ENCODE measurements around the gene CIC. TPM values are rescaled to one million over a fixed set of nuclear protein-coding genes. Genes with fewer than 3 reads are reported as not detected.
A peak's percentile ranks its signal among the peaks of the same experiment; 100 is the strongest.

Gene CIC
- total and polyA plus RNA-seq, 2 donors from 2014 or later: 18.8 to 90.9 TPM

DNA sequence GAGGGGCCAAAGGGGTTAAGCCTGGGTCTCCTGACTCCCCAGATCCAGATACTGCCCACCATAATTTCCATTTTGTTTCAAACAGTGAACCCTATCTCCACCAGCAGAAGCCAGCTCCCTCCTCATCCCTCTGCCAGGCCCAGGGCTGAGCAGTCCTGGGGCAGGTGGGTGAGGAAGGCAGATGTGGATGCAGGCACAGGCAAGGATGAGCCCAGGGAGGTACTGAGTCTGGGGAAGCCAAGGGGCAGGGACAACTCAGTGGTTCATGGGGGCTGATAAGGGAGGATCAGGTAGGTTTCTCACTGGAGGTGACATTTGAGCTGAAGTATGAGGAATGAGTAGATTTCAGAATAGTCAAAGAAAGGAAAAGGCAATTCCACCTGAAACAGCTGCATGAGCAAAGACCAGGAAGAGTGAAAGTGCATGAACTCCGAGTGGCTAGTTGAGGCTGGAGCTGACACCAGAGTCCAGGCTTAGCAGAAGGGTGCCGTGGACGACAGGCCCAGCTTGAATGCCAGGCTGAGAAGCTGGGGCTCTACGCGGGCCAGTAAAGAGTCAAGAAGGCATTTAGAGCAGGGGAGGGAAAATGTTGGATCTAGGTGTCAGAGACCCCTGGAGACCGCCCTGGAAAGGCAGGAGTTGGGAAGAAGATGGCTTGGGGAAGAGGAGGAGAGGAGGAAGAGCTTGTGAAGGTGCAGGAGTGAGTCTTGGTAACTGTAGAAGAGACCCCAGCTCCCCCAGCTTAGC is 10.3 kb downstream of the CIC start:
- peak overlapping the region in 2 of 3 donors; percentile 27 to 41 for H3K9ac ChIP-seq (ENCODE audit: low read length in 3 of 3)
- H3K27ac ChIP-seq (ENCODE audit: low read depth in 2 of 2, low read length in 2 of 2): peak overlapping the region; percentile 83 to 95
- H3K4me1 ChIP-seq (ENCODE audit: control insufficient read depth in 2 of 3, insufficient read depth in 2 of 3, low read depth in 1 of 3, low read length in 3 of 3): peaks cover 6 to 42% (median 33%) of the 10 kb centered on the region in 3 donors
- peak in 1 of 5 donors; percentile 56 for DNase-seq
- H3K27me3 ChIP-seq (ENCODE audit: control insufficient read depth, insufficient read depth, low read length): no peaks in the 10 kb centered on the region
- H3K9me3 ChIP-seq (ENCODE audit: control insufficient read depth in 2 of 3, insufficient read depth in 1 of 3, low read length in 3 of 3): no peaks in the 10 kb centered on the region
- TF ChIP-seq, protein P1, sequence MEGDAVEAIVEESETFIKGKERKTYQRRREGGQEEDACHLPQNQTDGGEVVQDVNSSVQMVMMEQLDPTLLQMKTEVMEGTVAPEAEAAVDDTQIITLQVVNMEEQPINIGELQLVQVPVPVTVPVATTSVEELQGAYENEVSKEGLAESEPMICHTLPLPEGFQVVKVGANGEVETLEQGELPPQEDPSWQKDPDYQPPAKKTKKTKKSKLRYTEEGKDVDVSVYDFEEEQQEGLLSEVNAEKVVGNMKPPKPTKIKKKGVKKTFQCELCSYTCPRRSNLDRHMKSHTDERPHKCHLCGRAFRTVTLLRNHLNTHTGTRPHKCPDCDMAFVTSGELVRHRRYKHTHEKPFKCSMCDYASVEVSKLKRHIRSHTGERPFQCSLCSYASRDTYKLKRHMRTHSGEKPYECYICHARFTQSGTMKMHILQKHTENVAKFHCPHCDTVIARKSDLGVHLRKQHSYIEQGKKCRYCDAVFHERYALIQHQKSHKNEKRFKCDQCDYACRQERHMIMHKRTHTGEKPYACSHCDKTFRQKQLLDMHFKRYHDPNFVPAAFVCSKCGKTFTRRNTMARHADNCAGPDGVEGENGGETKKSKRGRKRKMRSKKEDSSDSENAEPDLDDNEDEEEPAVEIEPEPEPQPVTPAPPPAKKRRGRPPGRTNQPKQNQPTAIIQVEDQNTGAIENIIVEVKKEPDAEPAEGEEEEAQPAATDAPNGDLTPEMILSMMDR (IDR thresholded peaks at IDR 0.05; ENCODE audit: borderline replicate concordance, extremely low read depth, insufficient read depth): no peak
- no peak for FAIRE-seq
- intact Hi-C loops (cut with DNase I): no loop called here
- H3K4me3 ChIP-seq (ENCODE audit: low read length in 3 of 3): peak overlapping the region; percentile 38 to 80 (median 60)
- peaks cover 0 to 9% (median 3%) of the 10 kb centered on the region in 3 donors for H3K36me3 ChIP-seq (ENCODE audit: control insufficient read depth in 2 of 3, insufficient read depth in 3 of 3, low read length in 3 of 3)

DNA sequence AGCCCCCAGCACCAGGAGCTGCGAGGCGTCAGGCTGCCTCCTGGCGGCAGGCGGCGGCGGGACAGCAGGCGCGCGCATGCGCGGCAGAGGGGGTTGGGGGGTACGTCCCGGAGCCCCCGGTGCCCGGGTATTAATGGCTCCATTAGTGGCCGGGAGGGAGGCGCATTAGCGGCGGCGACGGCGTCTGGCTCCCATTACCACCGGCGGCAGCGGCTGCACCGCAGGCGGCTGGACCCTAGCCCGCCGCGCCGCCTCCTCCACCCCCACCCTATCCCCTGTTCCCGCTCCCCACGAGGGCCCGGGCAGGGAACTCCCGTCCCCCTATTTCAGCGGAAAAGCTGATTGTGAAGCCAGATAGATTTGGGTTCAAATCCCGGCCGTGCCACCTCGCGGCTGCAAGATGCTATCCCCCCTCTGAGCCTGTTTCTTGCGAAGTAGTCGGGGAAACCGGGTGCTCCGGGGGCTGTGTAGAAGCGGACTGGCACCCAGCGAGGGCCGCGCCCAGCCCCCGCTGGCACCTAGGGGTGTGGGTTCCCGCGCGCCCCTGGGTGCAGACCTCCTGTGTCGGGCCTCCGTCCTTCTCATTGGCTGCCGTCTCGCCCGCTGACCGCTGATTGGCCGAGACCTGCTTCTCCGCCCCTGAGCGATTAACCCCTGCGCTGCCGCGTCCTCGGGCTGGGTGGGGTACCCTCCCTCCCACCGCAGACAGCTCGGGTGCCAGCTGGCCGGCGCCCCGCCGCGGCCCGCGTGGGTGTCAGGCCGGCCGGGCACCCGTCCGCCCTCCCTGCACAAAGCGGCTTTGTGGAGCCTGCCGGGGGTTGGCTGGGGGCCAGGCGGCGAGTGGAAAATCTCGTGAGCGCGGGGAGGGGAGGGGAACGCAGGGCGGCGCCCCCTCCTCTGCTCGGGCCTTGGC is 11.1 kb downstream of the CIC start:
- Histone ChIP-seq H3K9me3 (ENCODE audit: control insufficient read depth in 2 of 3, insufficient read depth in 1 of 3, low read length in 3 of 3) (no peaks in the 10 kb centered on the region), H3K4me3 (ENCODE audit: low read length in 3 of 3) (peak overlapping the region; percentile 38 to 80 (median 60)), H3K9ac (ENCODE audit: low read length in 3 of 3) (peak overlapping the region in 2 of 3 donors; percentile 34 to 67), H3K36me3 (ENCODE audit: control insufficient read depth in 2 of 3, insufficient read depth in 3 of 3, low read length in 3 of 3) (peaks cover 0 to 1% (median 0%) of the 10 kb centered on the region in 3 donors), H3K27me3 (ENCODE audit: control insufficient read depth, insufficient read depth, low read length) (no peaks in the 10 kb centered on the region), H3K27ac (ENCODE audit: low read depth in 2 of 2, low read length in 2 of 2) (peak overlapping the region; percentile 83 to 95), H3K4me1 (ENCODE audit: control insufficient read depth in 2 of 3, insufficient read depth in 2 of 3, low read depth in 1 of 3, low read length in 3 of 3) (peaks cover 6 to 46% (median 40%) of the 10 kb centered on the region in 3 donors)
- DNase-seq: peak; percentile 86 to 98 (median 93)
- intact Hi-C loops (cut with DNase I): no loop called here
- no peak for FAIRE-seq
- TF ChIP-seq, protein P1 (IDR thresholded peaks at IDR 0.05; ENCODE audit: borderline replicate concordance, extremely low read depth, insufficient read depth): peak; percentile 92

DNA sequence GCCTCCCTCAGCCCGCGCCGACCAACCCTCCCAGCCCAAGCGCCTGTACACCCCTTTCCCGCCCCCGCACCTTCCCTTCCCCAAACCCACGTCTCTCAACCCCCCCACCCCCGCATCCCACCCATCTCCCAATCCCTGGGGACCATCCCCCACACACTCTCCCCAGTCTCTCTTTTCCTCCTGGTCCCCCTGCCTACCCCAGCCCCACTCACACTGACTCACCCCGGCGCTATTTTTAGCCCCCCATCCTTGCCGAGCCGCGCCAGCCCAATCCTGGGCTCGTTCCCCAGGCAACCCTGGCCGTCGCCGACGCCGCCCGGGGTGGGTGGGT is 11.7 kb downstream of the CIC start:
- H3K4me3 ChIP-seq (ENCODE audit: low read length in 3 of 3): peak overlapping the region in 2 of 3 donors; percentile 60 to 80
- H3K27ac ChIP-seq (ENCODE audit: low read depth in 2 of 2, low read length in 2 of 2): peak overlapping the region; percentile 83 to 95
- no peaks in the 10 kb centered on the region for H3K27me3 ChIP-seq (ENCODE audit: control insufficient read depth, insufficient read depth, low read length)
- FAIRE-seq (no peak), DNase-seq (peak in 1 of 5 donors; percentile 90)
- H3K9ac ChIP-seq (ENCODE audit: low read length in 3 of 3): peak overlapping the region in 1 of 3 donors; percentile 67
- H3K36me3 ChIP-seq (ENCODE audit: control insufficient read depth in 2 of 3, insufficient read depth in 3 of 3, low read length in 3 of 3): no peaks in the 10 kb centered on the region
- TF ChIP-seq, protein P1 (IDR thresholded peaks at IDR 0.05; ENCODE audit: borderline replicate concordance, extremely low read depth, insufficient read depth): no peak
- peaks cover 7 to 50% (median 45%) of the 10 kb centered on the region in 3 donors for H3K4me1 ChIP-seq (ENCODE audit: control insufficient read depth in 2 of 3, insufficient read depth in 2 of 3, low read depth in 1 of 3, low read length in 3 of 3)
- no peaks in the 10 kb centered on the region for H3K9me3 ChIP-seq (ENCODE audit: control insufficient read depth in 2 of 3, insufficient read depth in 1 of 3, low read length in 3 of 3)
- intact Hi-C loops (cut with DNase I): no loop called here

Data from kidney (tissue), 14 donors.